Colonic mucosa (tissue), 4 donors: ENCODE data around the gene IFNA6. TPM values are rescaled to one million over a fixed set of nuclear protein-coding genes. Genes with fewer than 3 reads are reported as not detected.
A peak's percentile ranks its signal among the peaks of the same experiment; 100 is the strongest.

Experiments used
- DNase-seq: peaks from one replicate; pipeline ENCODE4 v3.0.0-alpha.2; 2020
- H3K27ac ChIP-seq: fragments of 200-600 bp; one replicate; pipeline ENCODE4 v1.8.0; 2021
- H3K27me3 ChIP-seq: fragments of 200-600 bp; one replicate; pipeline ENCODE4 v1.8.0; 2021
- H3K36me3 ChIP-seq: fragments of 200-600 bp; one replicate; pipeline ENCODE4 v1.8.0; 2021
- H3K4me1 ChIP-seq: fragments of 200-600 bp; one replicate; pipeline ENCODE4 v1.8.0; 2021; ENCODE audit warnings: mild to moderate bottlenecking
- H3K4me3 ChIP-seq: fragments of 200-600 bp; one replicate; pipeline ENCODE4 v1.8.0; 2021
- H3K9ac ChIP-seq, 2 donors: one replicate each; pipeline ENCODE4 v1.7.0; 2013; ENCODE audit warnings: control low read depth in 2 of 2, low read depth in 2 of 2, low read length in 2 of 2
- H3K9me3 ChIP-seq: fragments of 200-600 bp; one replicate; pipeline ENCODE4 v1.8.0; 2021
- intact Hi-C: fragments of 100-400 bp; cut with DNase I; formaldehyde crosslinking; loops from one replicate; pipeline ENCODE4 v1.14.1; 2022
- total RNA-seq, 2 donors: library from RNA; stranded (reverse); fragmentation: NEBNext Ultra II Directional in 1 of 2; extraction: Animal tissue kit (Norgen Biotek cat#: 25700) in 1 of 2; gene quantifications; one replicate each; pipeline ENCODE4 v1.2.1, GENCODE V29; 2021
- TF ChIP-seq, protein P1 (sequence below): fragments of 200-600 bp; IDR thresholded peaks from one replicate; pipeline ENCODE4 v1.8.0; 2022; ENCODE audit warnings: antibody characterized with exemption, mild to moderate bottlenecking
- donor health status: healthy.
- donor health status: DM: no; HTN: no; CAD: no.
- donor health status: DM: no; HTN: no; CAD: no.

IFNA6 gene
- total RNA-seq, 2 donors from 2014 or later: not detected

DNA sequence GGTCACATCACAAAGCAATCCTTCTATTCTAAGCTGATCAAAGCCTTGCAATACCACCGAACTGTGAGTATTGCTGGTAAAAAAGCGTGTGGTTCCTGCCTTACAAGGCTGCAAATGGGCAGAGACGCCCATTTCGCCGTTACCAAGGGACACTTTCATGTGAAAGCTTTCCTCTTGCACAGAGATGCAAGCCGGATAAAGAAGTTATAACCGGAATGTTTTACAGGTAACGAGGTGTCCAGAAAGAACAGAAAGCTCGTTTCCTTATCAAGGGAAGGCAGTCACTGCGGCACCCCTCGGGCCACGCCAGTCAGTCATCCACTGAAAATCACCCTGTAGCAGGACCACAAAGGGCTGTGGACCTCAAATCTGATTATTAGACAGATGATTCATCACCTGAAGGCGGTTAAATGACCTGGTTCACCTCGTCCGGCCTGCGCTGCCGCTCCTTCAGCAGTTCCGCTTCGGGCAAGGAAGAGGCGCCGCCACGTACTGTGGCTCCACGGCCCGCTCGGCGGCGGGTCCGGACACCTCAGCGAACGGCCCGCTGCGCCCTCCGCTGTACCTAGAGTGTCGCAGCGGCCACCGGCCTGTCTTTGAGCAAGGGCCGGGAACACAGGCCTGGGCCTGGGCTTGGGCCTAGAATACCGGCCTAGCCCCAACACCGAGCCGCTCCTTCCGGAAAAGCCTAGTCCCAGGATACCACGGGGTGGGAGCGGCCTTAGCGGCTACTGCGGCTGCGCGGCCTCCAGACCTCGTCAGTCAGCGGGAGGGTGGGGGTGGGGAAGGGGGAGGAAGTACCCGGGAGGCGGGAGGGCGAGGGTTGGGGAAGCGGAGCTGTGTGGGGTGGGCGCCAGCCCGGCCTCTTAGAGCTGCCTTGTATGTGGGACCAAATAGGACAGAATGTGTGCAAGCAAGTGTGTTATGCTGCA, 15.7 kb downstream of the IFNA6 start, which contains the start of gene KLHL9:
TSS of gene KLHL9 (minus strand) at position 704 of the 932 bp plus-strand sequence. CDS start at position 159, 545 bp downstream.
- no peaks in the 10 kb centered on the region for H3K9me3 ChIP-seq
- intact Hi-C loops: no loop called here
- DNase-seq: peak; percentile 94
- no peaks in the 10 kb centered on the region for H3K36me3 ChIP-seq
- H3K9ac ChIP-seq: peak within 1 kb of the TSS; percentile 92 to 96
- no peaks in the 10 kb centered on the region for H3K27me3 ChIP-seq
- TF ChIP-seq, protein P1, sequence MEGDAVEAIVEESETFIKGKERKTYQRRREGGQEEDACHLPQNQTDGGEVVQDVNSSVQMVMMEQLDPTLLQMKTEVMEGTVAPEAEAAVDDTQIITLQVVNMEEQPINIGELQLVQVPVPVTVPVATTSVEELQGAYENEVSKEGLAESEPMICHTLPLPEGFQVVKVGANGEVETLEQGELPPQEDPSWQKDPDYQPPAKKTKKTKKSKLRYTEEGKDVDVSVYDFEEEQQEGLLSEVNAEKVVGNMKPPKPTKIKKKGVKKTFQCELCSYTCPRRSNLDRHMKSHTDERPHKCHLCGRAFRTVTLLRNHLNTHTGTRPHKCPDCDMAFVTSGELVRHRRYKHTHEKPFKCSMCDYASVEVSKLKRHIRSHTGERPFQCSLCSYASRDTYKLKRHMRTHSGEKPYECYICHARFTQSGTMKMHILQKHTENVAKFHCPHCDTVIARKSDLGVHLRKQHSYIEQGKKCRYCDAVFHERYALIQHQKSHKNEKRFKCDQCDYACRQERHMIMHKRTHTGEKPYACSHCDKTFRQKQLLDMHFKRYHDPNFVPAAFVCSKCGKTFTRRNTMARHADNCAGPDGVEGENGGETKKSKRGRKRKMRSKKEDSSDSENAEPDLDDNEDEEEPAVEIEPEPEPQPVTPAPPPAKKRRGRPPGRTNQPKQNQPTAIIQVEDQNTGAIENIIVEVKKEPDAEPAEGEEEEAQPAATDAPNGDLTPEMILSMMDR: no peak
- peaks cover 20% of the 10 kb centered on the region for H3K4me1 ChIP-seq
- peak within 1 kb of the TSS; percentile 85 for H3K27ac ChIP-seq
- peak within 1 kb of the TSS; percentile 88 for H3K4me3 ChIP-seq

DNA sequence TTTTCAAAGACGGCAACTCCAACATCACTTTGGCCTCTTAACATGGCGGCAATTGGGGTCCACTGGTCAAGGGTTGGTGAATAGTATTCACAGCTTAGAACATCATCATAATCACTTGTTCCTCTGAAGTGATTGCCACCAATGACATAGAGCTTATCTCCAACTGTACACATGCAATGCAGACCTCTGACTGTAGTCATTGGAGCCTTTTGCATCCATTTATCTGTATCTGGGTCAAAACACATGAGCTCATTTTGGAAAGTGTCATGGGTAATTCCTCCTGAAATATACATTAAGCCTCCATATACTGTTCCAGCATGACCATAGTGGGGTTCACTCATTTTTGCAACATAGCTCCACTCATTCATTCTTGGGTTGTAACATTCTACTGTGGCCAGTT, 17.5 kb downstream of the IFNA6 start:
- H3K36me3 ChIP-seq: no peaks in the 10 kb centered on the region
- H3K27ac ChIP-seq: no peak overlapping the region
- no peaks in the 10 kb centered on the region for H3K27me3 ChIP-seq
- H3K9ac ChIP-seq: peak overlapping the region in 1 of 2 donors; percentile 9
- TF ChIP-seq, protein P1: no peak
- intact Hi-C loops: no loop called here
- peaks cover 20% of the 10 kb centered on the region for H3K4me1 ChIP-seq
- no peaks in the 10 kb centered on the region for H3K9me3 ChIP-seq
- H3K4me3 ChIP-seq: no peak overlapping the region
- DNase-seq: no peak

DNA sequence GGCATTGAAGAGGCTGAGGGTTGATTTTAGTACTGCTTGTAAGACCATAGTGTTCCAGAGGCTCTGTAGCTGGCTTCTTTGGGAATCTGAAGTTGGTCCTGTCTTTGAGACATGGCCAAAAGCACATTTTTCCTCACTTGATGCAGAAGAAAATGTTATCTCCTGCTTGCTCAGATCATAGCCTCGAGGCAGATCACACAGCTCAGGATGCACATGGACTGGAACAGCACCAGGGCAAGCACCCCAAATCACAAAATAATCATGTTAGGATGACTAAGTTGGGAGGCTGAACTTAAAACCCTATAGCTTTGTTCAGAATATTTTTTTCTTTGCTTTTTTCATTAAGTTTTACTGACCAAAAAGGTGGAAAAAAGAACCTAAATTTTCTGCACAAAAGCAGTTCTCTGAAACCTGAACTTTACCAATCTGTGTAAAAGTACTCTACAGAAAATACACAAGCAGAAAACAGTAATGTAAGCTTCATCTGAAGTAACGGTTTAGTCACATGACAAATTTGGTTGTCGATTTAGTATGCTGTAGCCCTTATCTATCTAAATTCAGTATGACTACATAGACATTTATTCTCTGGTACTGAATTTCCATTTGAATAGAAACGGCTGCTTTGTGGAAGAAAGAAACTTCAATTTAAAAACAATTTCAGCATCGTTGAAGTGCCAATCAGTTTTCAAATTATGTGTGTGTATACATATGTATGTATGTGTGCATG, 18.8 kb downstream of the IFNA6 start:
- Histone ChIP-seq H3K9ac (no peak overlapping the region), H3K36me3 (no peaks in the 10 kb centered on the region), H3K9me3 (no peaks in the 10 kb centered on the region), H3K4me1 (peaks cover 20% of the 10 kb centered on the region), H3K27ac (no peak overlapping the region), H3K4me3 (no peak overlapping the region), H3K27me3 (no peaks in the 10 kb centered on the region)
- no peak for DNase-seq
- TF ChIP-seq, protein P1: no peak
- intact Hi-C loops: no loop called here

DNA sequence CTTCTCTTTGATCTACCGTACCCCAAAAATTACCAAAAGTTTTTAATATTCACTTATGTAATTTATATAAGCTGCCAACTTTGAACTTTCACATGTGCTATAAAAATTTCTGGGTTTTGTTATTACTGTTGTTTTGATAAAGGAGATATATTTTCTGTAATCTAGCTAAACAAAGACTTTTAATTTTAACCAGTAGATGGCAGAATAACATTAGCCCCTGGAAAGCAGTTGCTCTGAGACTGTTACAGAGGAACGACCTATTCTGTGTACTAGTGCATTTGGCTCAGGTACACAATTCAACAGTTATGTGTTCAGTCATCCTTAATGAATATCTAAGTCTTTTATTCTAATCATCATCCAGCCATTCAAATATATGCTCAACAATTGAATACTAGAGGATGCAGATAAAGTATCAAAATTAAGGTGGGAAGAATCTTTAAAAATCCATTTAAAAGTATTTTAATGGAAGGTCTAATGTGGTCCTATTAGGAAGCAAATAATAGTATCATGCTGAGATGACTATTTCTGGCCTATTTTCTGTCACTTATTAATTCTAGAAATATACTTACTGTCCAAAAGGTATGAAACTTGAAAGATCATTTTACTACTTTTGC, 24.1 kb downstream of the IFNA6 start:
- intact Hi-C loops: no loop called here
- TF ChIP-seq, protein P1: peak; percentile 67
- no peaks in the 10 kb centered on the region for H3K36me3 ChIP-seq
- no peak for DNase-seq
- H3K9me3 ChIP-seq: no peaks in the 10 kb centered on the region
- no peak overlapping the region for H3K9ac ChIP-seq
- H3K4me3 ChIP-seq: no peak overlapping the region
- H3K4me1 ChIP-seq: peaks cover 9% of the 10 kb centered on the region
- H3K27me3 ChIP-seq: no peaks in the 10 kb centered on the region
- H3K27ac ChIP-seq: no peak overlapping the region

GRCh38 chr9:21324047-21324446, 26.6 kb downstream of the IFNA6 start:
- DNase-seq: no peak
- TF ChIP-seq, protein P1: no peak
- H3K4me3 ChIP-seq: no peak overlapping the region
- H3K9me3 ChIP-seq: no peaks in the 10 kb centered on the region
- H3K4me1 ChIP-seq: no peaks in the 10 kb centered on the region
- intact Hi-C loops: loop anchor here (2.0 to 5.0 kb wide), 2 partner anchors 73 to 131 kb away; no protein-coding TSS in a partner anchor
- no peaks in the 10 kb centered on the region for H3K27me3 ChIP-seq
- no peaks in the 10 kb centered on the region for H3K36me3 ChIP-seq
- H3K9ac ChIP-seq: no peak overlapping the region
- no peak overlapping the region for H3K27ac ChIP-seq
